ENCODE measurements around the gene KCNRG. TPM values are rescaled to one million over a fixed set of nuclear protein-coding genes. Genes with fewer than 3 reads are reported as not detected.

Gene KCNRG
- total and polyA plus RNA-seq, 2 of the 4 experiments (the other 2 are of a cell fraction) = 0.51 to 2.7 TPM

GRCh38 chr13:49996161-49996915 is 18.9 kb upstream of the KCNRG start:
- DNase-seq (peak; percentile 90), ATAC-seq (ENCODE audit: low read depth) (peak; percentile 74)
- TF ChIP-seq CEBPB (IDR thresholded peaks at IDR 0.05; ENCODE audit: low read depth, low read length) (no peak), MAFK (IDR thresholded peaks at IDR 0.05; ENCODE audit: low read depth, low read length) (no peak), POLR2A (IDR thresholded peaks at IDR 0.05; ENCODE audit: low read depth, low read length) (peak; percentile 73), MAZ (IDR thresholded peaks at IDR 0.05; ENCODE audit: borderline replicate concordance, low read depth, low read length) (peak; percentile 69; the same call in 1 of the 2 replicates)
- Histone ChIP-seq H3K9me3 (ENCODE audit: control insufficient read depth, insufficient read depth, low read length) (no peaks in the 10 kb centered on the region), H3K79me1 (ENCODE audit: low read depth in 1 of 2, low read length in 2 of 2) (peaks cover 12 to 34% of the 10 kb centered on the region in 2 experiments), H3K56ac (ENCODE audit: extremely low read depth, insufficient read depth, low read length) (peak overlapping the region; percentile 87), H3K23ac (ENCODE audit: low read depth, low read length) (peak overlapping the region; percentile 92), H2BK120ac (ENCODE audit: low read depth, low read length) (peak overlapping the region; percentile 33), H2BK5ac (ENCODE audit: low read depth, low read length, poor library complexity, severe bottlenecking) (peak overlapping the region; percentile 98), H3K18ac (ENCODE audit: low read depth, low read length) (peak overlapping the region; percentile 67), H4K20me1 (ENCODE audit: insufficient read depth, low read length) (no peaks in the 10 kb centered on the region), H3K14ac (replicated peaks; ENCODE audit: low read depth, low read length) (peak overlapping the region; percentile 88), H3K4ac (ENCODE audit: low read depth, low read length) (peak overlapping the region; percentile 57), H2BK20ac (ENCODE audit: low read depth, low read length) (no peak overlapping the region), H3K9me1 (ENCODE audit: insufficient read depth, low read length) (peaks cover 8% of the 10 kb centered on the region; the same call in 1 of the 2 replicates), H4K8ac (ENCODE audit: low read depth in 2 of 2, low read length in 2 of 2) (peak overlapping the region; percentile 36 to 91), H4K91ac (ENCODE audit: insufficient read depth, low read depth, low read length) (peak overlapping the region; percentile 27), H2BK15ac (ENCODE audit: low read depth, low read length) (no peak overlapping the region), H3K4me3 (ENCODE audit: insufficient read depth, low read depth, low read length) (peak overlapping the region; percentile 87), H3K27ac (ENCODE audit: insufficient read depth, low read length) (peak overlapping the region; percentile 98), H2AK5ac (ENCODE audit: low read depth, low read length) (peak overlapping the region; percentile 89), H3K4me1 (ENCODE audit: control insufficient read depth, insufficient read depth, low read length) (peaks cover 4% of the 10 kb centered on the region), H2AK9ac (replicated peaks; ENCODE audit: low read depth, low read length, poor library complexity) (peak overlapping the region; percentile 98), H3K4me2 (ENCODE audit: low read depth, low read length) (peak overlapping the region; percentile 86), H3K36me3 (ENCODE audit: control insufficient read depth, insufficient read depth, low read length) (peaks cover 10% of the 10 kb centered on the region; the same call in 1 of the 2 replicates), H3K27me3 (ENCODE audit: control insufficient read depth, insufficient read depth, low read length) (no peaks in the 10 kb centered on the region), H4K5ac (ENCODE audit: low read depth, low read length) (peak overlapping the region; percentile 79), H2AFZ (replicated peaks; ENCODE audit: low read length, poor library complexity) (peak overlapping the region; percentile 95), H3K9ac (ENCODE audit: low read depth, low read length) (peak overlapping the region; percentile 79)
- WGBS, 2 experiments (ENCODE audit: extremely low coverage in 2 of 2, insufficient read length in 1 of 2) = 0% methylated on average over 1 of the region's 68 CpGs; no CpG with 5 or more reads in 1 of the 2 experiments
- intact Hi-C loops (cut with micrococcal nuclease) = loop anchor here (2.0 to 5.0 kb wide), 4 partner anchors 128 to 916 kb away; no protein-coding TSS in a partner anchor
- no TSS peak for BruUV-seq (replicated peaks)
- dilution Hi-C loops (cut with HindIII; ENCODE audit: low sequenced_read_pairs, unreplicated experiment) = no loop called here
- CTCF ChIA-PET = interaction anchor here (0.8 to 2.1 kb wide), 6 partner anchors 10 to 534 kb away, joined by 3 to 13 read pairs (median 4); no protein-coding TSS in a partner anchor
- in situ Hi-C loops (cut with MboI; ENCODE audit: low sequenced_read_pairs) = loop anchor here (25.0 kb wide), 1 partner anchor 916 kb away; the partner anchor contains the start of gene RNASEH2B
- POLR2A ChIA-PET (ENCODE audit: unreplicated experiment) = interaction anchor here (0.5 to 0.8 kb wide), 2 partner anchors 60 to 203 kb away, joined by 5 read pairs; partner anchors contain the start of gene SPRYD7

All from IMR-90 (cell line).